HG03175 (cell line): Measurements from ENCODE around the gene MYO5B.
"Not testable (repeated sequence)": the region's sequence is repeated elsewhere in the genome, so short reads cannot be mapped to it uniquely, and the experiment has no call there.

Experiments used
- ATAC-seq: cut with Tn5 transposase; IDR thresholded peaks from one replicate; pipeline ENCODE4 v1.9.1; 2021; ENCODE audit warnings: mild to moderate bottlenecking, moderate library complexity; ENCODE audit not compliant: unreplicated experiment

The MYO5B gene

GRCh38 chr18:49843778-49844625, 350.9 kb downstream of the MYO5B start:
- no peak for ATAC-seq

- ATAC-seq: no peak
Observed at GRCh38 chr18:49843131-49843530, 351.8 kb downstream of the MYO5B start.

DNA sequence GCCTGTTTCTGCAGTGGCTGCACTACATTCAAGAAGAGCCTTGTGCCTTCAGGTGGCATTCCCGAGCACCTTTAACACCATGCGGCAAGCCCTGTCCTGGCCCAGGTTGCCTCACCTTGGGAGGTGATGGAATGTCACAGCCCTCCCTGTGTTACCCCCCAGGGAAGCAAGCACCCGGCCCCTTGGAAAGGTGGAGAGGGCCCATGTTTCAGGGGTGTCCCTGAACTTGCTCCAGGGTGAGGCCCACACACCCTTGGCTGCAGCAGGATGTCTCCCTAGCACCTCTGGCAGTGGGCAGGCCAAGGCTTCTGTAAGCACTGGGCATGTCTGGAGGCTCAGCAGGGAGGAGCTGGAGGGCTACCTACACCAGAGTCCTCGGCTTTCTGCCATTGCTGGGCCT, 352.3 kb downstream of the MYO5B start:
- ATAC-seq: no peak

DNA sequence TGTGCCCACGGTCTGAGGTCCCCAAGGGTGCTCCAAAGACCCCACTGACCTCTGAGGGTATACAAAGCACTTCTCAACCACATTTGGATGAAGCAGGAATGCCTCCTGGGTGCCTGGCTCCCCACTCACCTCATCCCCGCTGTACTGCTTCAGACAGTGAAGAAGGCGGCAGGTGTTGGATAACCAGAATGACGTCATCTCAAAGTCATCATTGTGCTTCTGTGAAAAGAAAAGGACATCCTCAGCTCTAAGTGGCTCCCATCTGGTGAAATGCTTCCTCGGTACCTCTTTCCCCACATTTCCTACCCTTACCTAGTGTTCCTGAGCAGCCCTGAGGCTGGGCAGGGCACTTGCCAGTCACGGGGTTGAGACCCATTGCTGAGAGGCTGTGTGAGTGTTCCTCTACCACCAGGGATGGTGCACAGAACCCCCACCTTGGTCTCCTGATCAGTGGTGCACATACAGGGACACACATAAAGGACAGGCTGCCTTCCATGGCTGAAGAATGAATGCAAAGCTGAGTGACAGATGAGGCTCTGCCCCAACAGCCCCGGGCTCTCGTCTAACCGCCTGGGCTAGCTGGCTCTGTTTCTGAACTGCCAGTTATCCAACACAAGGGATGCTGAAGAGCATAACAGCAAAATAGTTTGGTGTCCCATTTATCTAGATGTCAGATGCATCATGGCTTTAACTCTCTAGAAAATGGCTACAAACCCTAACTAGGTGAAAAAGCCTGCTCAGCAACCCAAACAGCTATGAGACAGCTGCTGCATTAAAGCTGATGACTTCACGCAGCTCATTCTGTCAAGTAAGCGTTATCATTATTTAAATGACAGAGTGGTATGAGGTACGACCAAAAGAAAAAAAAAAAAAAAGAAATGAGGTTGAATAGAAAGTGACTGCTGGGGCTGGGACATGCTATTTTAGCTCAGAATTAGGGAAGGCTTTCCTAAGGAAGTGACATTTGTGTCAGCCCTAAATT, 353.4 kb downstream of the MYO5B start:
- ATAC-seq: no peak

- ATAC-seq: no peak
Observed at GRCh38 chr18:49839012-49839411, 355.9 kb downstream of the MYO5B start.

- no peak for ATAC-seq
Observed at GRCh38 chr18:49838381-49838780, 356.6 kb downstream of the MYO5B start.

- ATAC-seq: no peak
Observed at GRCh38 chr18:49837889-49838288, 357.1 kb downstream of the MYO5B start.

GRCh38 chr18:49837316-49837835, 357.6 kb downstream of the MYO5B start:
- not testable (repeated sequence) for ATAC-seq

DNA sequence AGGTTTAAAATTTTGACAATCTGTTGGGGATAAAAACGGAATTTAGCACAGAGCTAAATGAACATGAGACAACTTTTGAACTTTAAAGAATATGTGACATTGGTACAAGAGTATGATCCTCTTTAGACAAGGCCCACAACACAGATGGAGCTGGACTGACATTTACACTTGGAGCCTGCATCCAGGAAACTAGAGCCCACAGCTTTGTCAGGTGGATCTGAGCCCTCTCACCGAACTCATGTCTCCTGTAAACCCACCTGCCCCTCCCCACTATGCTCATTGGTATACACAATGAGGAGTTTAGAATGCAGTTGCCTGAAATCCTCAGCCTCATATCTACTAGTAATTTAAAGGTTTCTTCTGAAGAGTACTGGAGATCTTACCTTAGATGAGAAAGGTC, 359.5 kb downstream of the MYO5B start:
- ATAC-seq: no peak

DNA sequence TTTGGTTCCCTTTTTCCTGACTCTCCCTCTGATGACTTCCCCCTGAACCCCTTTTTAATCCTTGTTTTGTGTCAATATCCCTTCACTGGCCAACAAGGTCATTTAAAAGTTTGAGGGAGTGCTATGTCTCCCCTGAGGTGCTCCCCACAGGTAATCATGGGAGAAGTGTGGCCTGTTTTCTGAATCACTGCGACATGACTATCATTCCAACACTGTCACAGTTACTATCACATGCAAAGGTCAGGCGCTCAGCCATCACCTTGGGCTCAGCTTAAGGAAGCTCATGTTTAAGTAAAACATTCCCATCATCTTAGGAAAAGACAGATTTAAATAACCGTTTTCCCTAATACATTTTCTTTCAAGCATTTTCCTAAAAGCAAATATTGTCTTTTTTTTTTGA, 360.7 kb downstream of the MYO5B start:
- no peak for ATAC-seq

GRCh38 chr18:49833814-49834213, 361.1 kb downstream of the MYO5B start:
- no peak for ATAC-seq

DNA sequence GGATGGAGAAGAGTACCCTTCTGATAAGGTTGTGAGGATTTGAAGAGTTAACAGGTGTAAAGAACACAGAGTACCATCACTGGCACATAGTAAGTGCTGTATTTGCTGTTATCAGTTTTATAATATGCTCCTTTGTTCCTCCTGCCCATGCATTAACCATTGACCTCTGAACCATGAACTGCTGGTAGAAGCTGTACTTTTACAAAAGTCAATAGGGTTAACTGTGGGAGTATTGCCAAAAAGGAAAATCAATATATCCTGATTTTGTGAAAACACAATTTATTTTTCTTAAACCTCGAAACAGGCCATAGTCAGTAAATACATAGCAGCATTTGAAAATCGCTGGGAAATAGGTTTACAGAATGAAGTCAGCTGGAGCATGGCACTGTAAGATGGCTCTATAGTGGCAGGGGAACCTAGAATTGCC, 362.7 kb downstream of the MYO5B start:
- ATAC-seq: no peak

DNA sequence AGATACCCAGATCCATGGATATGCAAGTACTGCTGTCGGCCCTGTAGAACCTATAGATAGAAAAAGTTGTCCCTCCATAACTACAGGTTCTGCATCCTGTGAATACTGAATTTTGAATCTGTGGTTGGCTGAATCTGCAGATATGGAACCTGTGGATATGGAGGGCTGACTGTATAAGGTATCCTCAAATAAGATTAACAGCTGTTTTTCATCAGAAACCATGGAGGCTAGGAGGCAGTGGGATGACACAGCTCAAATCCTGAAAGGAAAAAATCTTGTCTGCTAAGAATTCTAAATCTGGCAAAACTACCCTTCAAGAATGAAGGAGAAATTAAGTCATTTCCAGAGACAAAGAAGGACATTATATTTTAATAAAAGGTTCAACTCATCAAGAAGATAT, 367.0 kb downstream of the MYO5B start:
- ATAC-seq: no peak

DNA sequence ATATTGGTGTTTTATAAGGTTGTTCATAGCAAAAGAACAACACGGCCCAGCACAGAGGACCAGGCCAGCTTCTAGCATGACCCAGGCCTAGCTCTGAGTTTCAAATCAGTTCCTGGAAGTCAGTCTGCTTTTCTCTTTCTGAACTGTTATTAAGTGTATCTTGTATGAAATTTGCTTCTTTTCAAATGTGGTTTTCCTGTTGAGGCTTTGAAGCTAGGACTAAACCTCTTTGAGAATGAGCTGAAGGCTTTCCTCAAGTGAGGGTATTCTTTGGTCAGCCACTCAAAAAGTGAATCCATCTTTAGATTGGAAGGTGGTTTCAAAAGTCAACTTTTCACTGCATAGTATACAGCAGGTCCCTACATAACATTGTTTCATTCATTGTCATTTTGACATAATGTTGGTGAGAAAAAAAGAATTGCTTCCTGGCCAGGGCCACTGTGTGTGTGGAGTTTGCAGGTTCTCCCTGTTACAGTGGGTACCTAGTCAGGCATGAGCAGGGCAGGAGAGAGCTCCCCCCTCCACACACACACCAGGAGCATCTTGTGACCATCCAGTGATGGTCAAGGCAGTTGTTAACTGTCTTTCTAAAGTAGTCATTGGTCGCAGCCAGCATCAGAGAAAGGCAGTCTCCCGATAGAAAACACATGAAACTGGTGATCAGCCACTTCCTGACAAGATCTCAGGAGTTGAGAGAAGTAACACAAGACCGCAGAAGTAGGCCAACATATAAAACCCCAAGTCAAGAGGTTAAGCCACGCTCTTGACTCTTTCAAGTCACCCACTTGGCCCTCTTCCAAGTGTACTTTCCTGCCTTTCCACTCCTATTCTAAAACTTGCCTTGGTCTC, 374.9 kb downstream of the MYO5B start:
- peak; percentile 47 for ATAC-seq

- ATAC-seq: no peak
Observed at GRCh38 chr18:49819071-49819662, 375.8 kb downstream of the MYO5B start.

GRCh38 chr18:49817947-49818346, 377.0 kb downstream of the MYO5B start:
- no peak for ATAC-seq

DNA sequence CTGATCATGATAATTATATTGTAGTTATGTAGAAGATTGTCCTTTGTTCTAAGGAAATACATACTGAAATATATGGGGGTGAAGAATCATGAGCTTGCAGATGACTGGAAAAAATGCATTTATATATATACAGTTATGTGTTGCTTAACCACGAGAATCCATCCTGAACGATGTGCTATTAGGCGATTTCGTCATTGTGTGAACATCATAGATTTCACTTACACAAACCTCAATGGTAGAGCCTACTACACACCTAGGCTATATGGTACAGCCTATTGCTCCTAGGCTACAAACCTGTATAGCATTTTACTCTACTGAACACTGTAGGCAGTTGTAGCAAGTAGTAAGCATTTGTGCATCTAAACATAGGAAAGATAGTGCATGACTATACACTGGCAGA, 379.0 kb downstream of the MYO5B start:
- no peak for ATAC-seq

GRCh38 chr18:49814147-49814499, 380.8 kb downstream of the MYO5B start:
- peak; percentile 20 for ATAC-seq

DNA sequence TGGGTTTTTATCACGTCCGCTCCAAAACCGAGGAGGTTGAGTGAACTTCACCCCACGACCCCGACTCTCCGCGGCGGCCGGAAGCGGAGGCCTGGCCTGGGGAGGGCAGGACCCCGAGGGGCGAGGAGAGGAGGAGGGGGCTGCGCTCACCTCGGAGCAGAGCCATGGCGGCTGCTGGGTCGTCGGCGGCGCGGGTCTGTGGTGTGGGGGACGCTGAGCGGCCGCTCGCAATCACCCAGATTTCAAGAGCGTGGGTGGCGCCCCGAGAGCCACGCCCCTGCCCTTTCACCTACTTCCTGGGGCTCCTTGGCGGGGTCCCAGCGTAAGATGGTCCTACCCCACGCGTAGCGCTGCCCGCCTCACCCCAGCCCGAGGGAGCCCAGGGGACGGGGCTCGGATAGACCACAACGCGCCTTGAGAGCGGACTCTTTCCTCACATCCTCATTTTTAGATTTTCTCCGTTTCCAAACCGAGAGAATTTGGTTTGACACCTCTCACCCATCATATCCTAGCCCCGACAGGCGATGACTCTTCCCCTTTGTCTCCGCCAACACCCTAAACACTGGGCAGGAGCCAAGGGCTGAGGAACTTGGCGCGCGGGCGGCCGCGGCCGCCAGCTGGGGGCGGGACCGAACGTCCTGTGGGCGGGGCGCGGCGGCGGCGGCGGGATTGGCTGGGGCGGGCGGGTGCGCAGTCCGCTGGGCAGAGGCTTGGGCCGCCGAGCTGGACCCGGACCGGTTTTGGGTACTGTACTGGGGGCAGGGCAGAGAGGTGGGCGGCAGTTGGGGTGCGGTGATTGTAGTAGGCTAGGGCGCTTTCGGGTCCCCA, 381.4 kb downstream of the MYO5B start, which contains the start of gene ACAA2:
Gene ACAA2 (minus strand): TSS at position 215 of the 828 bp plus-strand sequence. CDS start 49 bp downstream, at position 166.
- peak; percentile 88 for ATAC-seq

DNA sequence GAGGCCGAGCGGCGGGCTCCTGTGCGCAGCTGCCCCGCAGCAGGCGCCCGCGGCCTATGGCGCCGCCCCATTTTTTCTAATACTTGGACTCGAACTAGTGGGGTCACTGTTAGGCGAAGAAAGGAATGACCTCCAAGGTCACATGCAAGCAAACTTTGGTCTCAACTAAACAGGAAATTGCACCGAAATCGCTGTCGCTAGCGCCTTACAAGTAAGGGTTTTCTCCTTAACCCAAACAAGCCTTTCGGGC, 382.0 kb downstream of the MYO5B start:
- ATAC-seq: peak; percentile 25
